ENCODE results near the gene RAD18. TPM values are rescaled to one million over a fixed set of nuclear protein-coding genes. Genes with fewer than 3 reads are reported as not detected.

RAD18 gene
- total and polyA plus RNA-seq, 9 donors, result 2.9 to 9.2 (median 7.8) TPM

- Histone ChIP-seq H3K4me3 (no peak overlapping the region), H3K27ac (no peak overlapping the region), H3K9me3 (no peaks in the 10 kb centered on the region), H3K27me3 (no peaks in the 10 kb centered on the region), H3K36me3 (no peaks in the 10 kb centered on the region), H3K4me1 (ENCODE audit: insufficient read depth) (no peaks in the 10 kb centered on the region)
- DNase-seq, result no peak
- intact Hi-C loops (cut with DNase I), result no loop called here
- WGBS, 3 donors, result 42 to 45% (median 43%) methylated on average over 1 of the region's 1 CpG
- TF ChIP-seq EP300 (IDR thresholded peaks at IDR 0.05) (no peak), POLR2A (IDR thresholded peaks at IDR 0.05) (no peak), CTCF (IDR thresholded peaks at IDR 0.05) (no peak)
Observed at GRCh38 chr3:8899876-8900460, 63.3 kb downstream of the RAD18 start.

GRCh38 chr3:8895829-8896228 is 67.4 kb downstream of the RAD18 start:
- no peaks in the 10 kb centered on the region for H3K27me3 ChIP-seq
- H3K4me1 ChIP-seq (ENCODE audit: insufficient read depth), result no peaks in the 10 kb centered on the region
- 69 to 79% (median 78%) methylated on average over 2 of the region's 2 CpGs for WGBS, 3 donors
- H3K27ac ChIP-seq, result no peak overlapping the region
- no peak for TF ChIP-seq CTCF (IDR thresholded peaks at IDR 0.05)
- no peak for TF ChIP-seq EP300 (IDR thresholded peaks at IDR 0.05)
- no peak for TF ChIP-seq POLR2A (IDR thresholded peaks at IDR 0.05)
- no peaks in the 10 kb centered on the region for H3K36me3 ChIP-seq
- H3K4me3 ChIP-seq, result no peak overlapping the region
- H3K9me3 ChIP-seq, result no peaks in the 10 kb centered on the region
- intact Hi-C loops (cut with DNase I), result no loop called here
- DNase-seq, result no peak

- intact Hi-C loops (cut with DNase I), result no loop called here
- Histone ChIP-seq H3K27ac (no peak overlapping the region), H3K27me3 (no peaks in the 10 kb centered on the region), H3K9me3 (no peaks in the 10 kb centered on the region), H3K36me3 (no peaks in the 10 kb centered on the region), H3K4me1 (ENCODE audit: insufficient read depth) (peaks cover under 1% of the 10 kb centered on the region), H3K4me3 (no peak overlapping the region)
- 92 to 94% (median 93%) methylated on average over 5 of the region's 5 CpGs for WGBS, 3 donors
- TF ChIP-seq EP300 (IDR thresholded peaks at IDR 0.05) (no peak), POLR2A (IDR thresholded peaks at IDR 0.05) (no peak)
- no peak for DNase-seq
Observed at GRCh38 chr3:8893001-8893400, 70.3 kb downstream of the RAD18 start.

DNA sequence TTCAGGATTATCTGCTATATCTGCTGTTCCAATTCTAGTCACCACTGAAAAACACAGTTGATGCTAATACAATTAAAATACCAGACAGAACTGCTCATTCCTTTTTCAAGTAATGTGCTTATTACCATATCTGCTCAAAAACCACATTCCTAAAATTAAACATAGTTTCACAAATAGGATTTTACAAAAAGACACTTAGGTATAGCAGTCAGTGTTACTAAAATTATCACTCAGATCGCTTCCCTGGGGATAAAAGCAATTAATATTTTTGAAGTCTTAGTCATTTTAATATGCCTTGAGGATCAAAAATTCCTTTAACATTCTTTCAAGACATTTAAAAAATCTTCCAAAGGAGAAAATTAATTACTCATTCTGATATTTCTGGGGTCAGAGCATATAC is 71.5 kb downstream of the RAD18 start:
- intact Hi-C loops (cut with DNase I), result no loop called here
- H3K9me3 ChIP-seq, result no peaks in the 10 kb centered on the region
- H3K4me3 ChIP-seq, result no peak overlapping the region
- H3K27me3 ChIP-seq, result no peaks in the 10 kb centered on the region
- TF ChIP-seq EP300 (IDR thresholded peaks at IDR 0.05), result no peak
- TF ChIP-seq POLR2A (IDR thresholded peaks at IDR 0.05), result no peak
- TF ChIP-seq CTCF (IDR thresholded peaks at IDR 0.05), result no peak
- H3K27ac ChIP-seq, result no peak overlapping the region
- H3K4me1 ChIP-seq (ENCODE audit: insufficient read depth), result peaks cover 3% of the 10 kb centered on the region
- DNase-seq, result no peak
- WGBS, 3 donors, result 40 to 83% (median 58%) methylated on average over 1 of the region's 1 CpG
- no peaks in the 10 kb centered on the region for H3K36me3 ChIP-seq

GRCh38 chr3:8891303-8891702 is 72.0 kb downstream of the RAD18 start:
- H3K9me3 ChIP-seq, result no peaks in the 10 kb centered on the region
- H3K27me3 ChIP-seq, result no peaks in the 10 kb centered on the region
- H3K36me3 ChIP-seq, result no peaks in the 10 kb centered on the region
- intact Hi-C loops (cut with DNase I), result no loop called here
- peaks cover 3% of the 10 kb centered on the region for H3K4me1 ChIP-seq (ENCODE audit: insufficient read depth)
- no peak for DNase-seq
- H3K4me3 ChIP-seq, result no peak overlapping the region
- H3K27ac ChIP-seq, result no peak overlapping the region
- no peak for TF ChIP-seq CTCF (IDR thresholded peaks at IDR 0.05)
- no peak for TF ChIP-seq POLR2A (IDR thresholded peaks at IDR 0.05)
- no peak for TF ChIP-seq EP300 (IDR thresholded peaks at IDR 0.05)

Measured in ovary (tissue), 9 donors.